Subcutaneous adipose tissue (tissue), 4 donors: ENCODE measurements around the gene TMEM52. TPM values are rescaled to one million over a fixed set of nuclear protein-coding genes. Genes with fewer than 3 reads are reported as not detected.

Source experiments
- total RNA-seq, 4 donors: library from RNA; depleted of rRNA; stranded (reverse); fragments of >200 nt; gene quantifications; one replicate each; pipeline ENCODE4 v1.1.0, GENCODE V29; 2016
- TF ChIP-seq, protein P1 (sequence below): fragments of 450-650 bp; IDR thresholded peaks from one replicate; pipeline ENCODE4 v1.5.1; 2016; ENCODE audit warnings: low read depth, mild to moderate bottlenecking, control low read depth, antibody characterized with exemption, moderate library complexity

The TMEM52 gene
- total RNA-seq, 4 donors from 2014 or later = 1.3 to 9.8 (median 1.7) TPM; not detected in 1

DNA sequence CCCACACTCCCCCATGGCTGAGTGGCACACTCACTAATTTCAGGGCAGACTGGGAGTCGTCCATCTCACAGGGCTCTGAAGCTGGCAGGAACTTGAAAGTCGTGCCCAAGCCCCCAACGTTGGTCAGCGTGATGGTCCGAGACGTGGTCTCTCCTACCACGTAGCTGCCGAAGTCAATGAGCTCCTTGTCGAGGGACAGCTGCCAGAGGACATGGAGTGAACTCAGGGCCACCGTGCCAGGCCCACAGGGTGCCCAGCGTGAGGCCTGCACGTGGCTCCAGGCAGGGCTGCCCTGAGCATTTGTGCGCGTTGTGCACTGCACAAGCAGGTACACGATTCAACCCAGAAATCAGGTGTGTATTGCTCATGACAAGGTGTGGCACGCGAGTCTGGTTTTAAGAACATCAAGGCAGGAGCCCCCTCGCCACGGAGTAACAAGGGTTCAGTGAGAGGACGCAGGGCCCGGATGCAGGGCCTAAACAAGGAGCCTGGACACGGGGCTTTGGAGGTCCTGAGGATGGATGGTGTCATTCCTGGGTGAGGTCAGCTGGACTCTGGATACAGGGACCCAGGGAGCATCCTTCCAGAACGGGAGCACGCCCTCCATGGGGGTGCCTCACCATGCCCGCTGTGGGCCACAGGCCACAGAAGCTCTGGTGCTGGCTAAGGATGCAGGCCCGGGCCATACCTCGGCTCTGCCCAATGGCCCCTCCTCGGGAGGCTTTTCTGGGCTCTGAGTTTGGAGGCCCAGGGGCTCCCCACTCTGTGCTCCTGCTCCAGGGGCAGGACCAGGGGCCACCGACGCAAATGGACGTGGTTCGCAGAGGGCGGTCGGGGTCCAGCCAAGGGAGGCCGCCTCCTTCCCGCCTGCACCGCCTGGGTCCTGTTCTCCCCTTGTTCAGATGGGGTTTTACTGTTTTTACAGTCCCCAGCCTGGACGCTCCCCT lies 37.8 kb upstream of the TMEM52 start:
- TF ChIP-seq, protein P1, sequence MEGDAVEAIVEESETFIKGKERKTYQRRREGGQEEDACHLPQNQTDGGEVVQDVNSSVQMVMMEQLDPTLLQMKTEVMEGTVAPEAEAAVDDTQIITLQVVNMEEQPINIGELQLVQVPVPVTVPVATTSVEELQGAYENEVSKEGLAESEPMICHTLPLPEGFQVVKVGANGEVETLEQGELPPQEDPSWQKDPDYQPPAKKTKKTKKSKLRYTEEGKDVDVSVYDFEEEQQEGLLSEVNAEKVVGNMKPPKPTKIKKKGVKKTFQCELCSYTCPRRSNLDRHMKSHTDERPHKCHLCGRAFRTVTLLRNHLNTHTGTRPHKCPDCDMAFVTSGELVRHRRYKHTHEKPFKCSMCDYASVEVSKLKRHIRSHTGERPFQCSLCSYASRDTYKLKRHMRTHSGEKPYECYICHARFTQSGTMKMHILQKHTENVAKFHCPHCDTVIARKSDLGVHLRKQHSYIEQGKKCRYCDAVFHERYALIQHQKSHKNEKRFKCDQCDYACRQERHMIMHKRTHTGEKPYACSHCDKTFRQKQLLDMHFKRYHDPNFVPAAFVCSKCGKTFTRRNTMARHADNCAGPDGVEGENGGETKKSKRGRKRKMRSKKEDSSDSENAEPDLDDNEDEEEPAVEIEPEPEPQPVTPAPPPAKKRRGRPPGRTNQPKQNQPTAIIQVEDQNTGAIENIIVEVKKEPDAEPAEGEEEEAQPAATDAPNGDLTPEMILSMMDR = no peak

DNA sequence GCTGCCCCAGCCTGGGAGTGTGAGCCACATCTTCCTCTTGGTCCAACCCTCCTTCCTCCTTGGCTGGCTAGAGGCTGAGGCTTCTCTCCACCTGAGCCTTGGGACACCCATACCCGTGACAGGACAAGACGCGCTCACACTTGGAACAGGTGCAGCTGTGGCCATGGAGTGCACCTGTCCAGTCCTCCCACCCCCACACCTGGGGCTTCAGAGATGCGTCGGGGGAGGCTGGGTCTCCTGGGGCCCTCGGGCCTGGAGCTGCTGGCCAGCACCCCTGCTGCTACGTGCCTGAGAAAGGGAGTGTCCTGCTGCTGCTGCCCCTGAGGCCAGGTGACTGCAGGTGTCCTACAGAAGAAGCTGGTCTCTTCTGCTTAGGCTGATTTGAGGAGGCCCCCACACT lies 37.0 kb upstream of the TMEM52 start:
- TF ChIP-seq, protein P1 = no peak

DNA sequence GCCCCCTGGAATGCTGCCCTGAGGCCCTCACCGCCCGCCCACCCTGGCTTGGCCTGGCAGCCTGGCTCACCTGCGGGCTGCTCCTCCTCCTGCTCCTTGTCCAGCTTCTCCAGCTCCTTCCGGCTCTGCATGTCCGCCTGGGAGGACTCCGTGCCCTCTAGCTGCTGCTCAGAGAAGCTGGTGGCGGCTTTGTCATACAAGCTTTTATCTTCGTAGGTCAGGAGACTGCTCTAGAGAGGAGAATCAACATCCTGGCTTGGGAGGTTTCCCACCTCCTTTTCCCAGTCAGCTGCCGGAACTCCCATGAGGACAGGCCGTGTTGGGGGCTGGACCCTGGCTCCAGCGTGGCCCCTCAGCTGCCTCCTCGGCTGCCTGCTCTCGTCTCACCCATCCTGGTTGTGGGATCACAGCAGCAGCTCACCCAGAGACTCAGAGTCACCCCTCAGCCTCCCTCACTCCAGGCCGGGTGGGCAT lies 36.6 kb upstream of the TMEM52 start:
- TF ChIP-seq, protein P1 = no peak

DNA sequence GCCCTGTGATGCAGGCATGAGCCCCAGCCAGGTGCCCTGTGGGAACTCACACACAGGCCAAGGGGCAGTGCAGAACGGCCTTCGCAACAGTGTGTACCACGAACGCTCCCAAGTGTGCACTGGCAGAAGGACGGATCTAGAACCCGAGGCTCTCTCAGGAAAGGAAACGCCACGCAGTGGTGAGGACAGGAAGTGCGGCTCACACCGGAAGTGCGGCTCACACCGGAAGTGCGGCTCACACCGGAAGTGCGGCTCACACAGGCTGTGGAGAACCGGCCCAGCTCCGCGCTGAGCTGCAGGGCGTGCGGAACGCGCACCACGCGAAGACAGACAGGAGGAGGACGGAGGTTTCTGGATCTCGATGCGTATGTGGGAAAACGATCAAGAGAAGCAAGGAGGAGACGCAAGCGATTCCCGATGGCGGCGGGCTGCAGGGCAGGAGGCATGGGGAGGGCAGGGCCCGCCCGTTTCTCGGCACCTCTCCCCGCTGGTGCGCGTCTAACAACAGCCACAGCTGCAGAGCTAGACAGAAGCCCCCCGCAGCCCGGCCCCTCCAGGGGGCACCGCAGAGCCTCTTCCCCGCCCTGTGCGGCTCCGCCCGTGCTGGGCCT lies 35.9 kb upstream of the TMEM52 start:
- TF ChIP-seq, protein P1 = no peak

DNA sequence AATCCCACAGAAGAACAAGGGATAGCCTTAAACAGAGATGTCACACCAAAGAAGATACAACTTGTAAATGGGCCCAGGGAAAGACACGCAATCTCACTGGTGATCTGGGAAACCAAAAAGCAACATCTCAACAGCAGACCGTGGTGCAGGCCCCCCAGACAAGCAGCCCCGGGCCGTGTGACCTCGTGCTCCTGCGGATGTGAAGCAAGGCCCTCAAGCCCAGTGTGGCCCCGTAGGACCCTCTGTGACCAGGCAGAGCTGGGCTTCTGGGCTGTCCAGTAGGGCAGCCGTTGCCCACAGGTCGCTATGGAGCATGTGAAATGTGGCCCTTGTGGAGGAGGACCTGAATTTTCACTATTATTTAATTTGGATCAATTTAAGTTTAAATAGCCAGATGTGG lies 34.9 kb upstream of the TMEM52 start:
- TF ChIP-seq, protein P1 = no peak

DNA sequence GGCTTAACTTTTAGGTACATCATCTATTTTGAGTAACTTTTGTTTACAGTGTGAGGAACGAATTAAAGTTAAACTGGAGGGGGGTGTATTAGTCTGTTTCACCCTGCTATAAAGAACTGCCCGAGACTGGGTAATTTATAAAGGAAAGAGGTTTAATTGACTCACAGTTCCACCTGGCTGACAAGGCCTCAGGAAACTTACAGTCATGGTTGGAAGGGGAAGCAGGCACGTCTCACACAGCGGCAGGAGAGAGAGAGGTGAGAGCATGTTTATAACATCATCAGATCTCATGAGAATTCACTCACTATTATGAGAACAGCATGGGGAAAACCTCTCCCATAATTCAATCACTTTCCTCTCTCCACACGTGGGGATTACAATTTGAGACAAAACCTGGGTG lies 31.9 kb upstream of the TMEM52 start:
- TF ChIP-seq, protein P1 = no peak

DNA sequence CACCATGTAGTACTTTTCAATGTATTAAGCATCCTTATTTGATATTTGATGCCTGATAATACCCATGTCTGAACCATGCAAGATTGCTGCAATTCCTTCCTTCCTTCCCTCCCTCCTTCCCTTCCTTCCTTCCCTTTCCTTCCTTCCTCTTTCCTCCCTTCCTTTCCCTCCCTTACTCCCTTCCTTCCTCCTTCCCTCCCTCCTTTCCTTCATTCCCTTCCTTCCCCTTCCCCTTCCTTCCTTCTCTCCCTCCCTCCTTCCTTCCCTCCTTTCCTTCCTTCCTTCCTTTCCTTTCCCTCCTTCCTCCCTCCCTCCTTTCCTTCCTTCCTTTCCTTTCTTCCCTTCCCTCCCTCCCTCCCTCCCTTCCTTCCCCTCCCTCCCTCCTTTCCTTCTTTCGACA lies 29.7 kb upstream of the TMEM52 start:
- TF ChIP-seq, protein P1 = no peak
